ENCODE data around the gene UST. TPM values are rescaled to one million over a fixed set of nuclear protein-coding genes. Genes with fewer than 3 reads are reported as not detected.
"Not testable (repeated sequence)": the region's sequence is repeated elsewhere in the genome, so short reads cannot be mapped to it uniquely, and the experiment has no call there.

Gene UST
- total and polyA plus RNA-seq, 4 donors = 0.24 to 2.7 (median 0.87) TPM

GRCh38 chr6:149037051-149037671 is 290.3 kb downstream of the UST start:
- Histone ChIP-seq H3K9ac (ENCODE audit: low read depth in 1 of 2, low read length in 2 of 2) (no peak overlapping the region), H3K27ac (ENCODE audit: low read depth in 1 of 2, low read length in 2 of 2) (no peak overlapping the region), H3K9me3 (ENCODE audit: control insufficient read depth in 4 of 4, low read length in 3 of 4) (no peaks in the 10 kb centered on the region), H3K4me3 (ENCODE audit: low read depth in 1 of 3, low read length in 3 of 3) (no peak overlapping the region), H3K36me3 (ENCODE audit: control insufficient read depth in 4 of 4, insufficient read depth in 3 of 4, low read depth in 1 of 4, low read length in 3 of 4) (no peaks in the 10 kb centered on the region), H3K27me3 (ENCODE audit: control insufficient read depth in 4 of 4, insufficient read depth in 4 of 4, low read length in 3 of 4) (no peaks in the 10 kb centered on the region), H3K4me1 (ENCODE audit: control insufficient read depth in 4 of 4, insufficient read depth in 4 of 4, low read length in 3 of 4) (peaks cover 5 to 6% (median 6%) of the 10 kb centered on the region in 4 donors)
- 90% methylated on average over 22 of the region's 22 CpGs for whole genome bisulfite sequencing
- TF ChIP-seq MAX (IDR thresholded peaks at IDR 0.05) = no peak
- DNase-seq (ENCODE audit: low spot score) = no peak

- H3K27me3 ChIP-seq (ENCODE audit: control insufficient read depth in 4 of 4, insufficient read depth in 4 of 4, low read length in 3 of 4); H3K27ac ChIP-seq (ENCODE audit: low read depth in 1 of 2, low read length in 2 of 2); H3K9me3 ChIP-seq (ENCODE audit: control insufficient read depth in 4 of 4, low read length in 3 of 4); DNase-seq (ENCODE audit: low spot score); H3K9ac ChIP-seq (ENCODE audit: low read depth in 1 of 2, low read length in 2 of 2); H3K36me3 ChIP-seq (ENCODE audit: control insufficient read depth in 4 of 4, insufficient read depth in 3 of 4, low read depth in 1 of 4, low read length in 3 of 4); H3K4me1 ChIP-seq (ENCODE audit: control insufficient read depth in 4 of 4, insufficient read depth in 4 of 4, low read length in 3 of 4); H3K4me3 ChIP-seq (ENCODE audit: low read depth in 1 of 3, low read length in 3 of 3): not testable (repeated sequence)
- 93% methylated on average over 7 of the region's 7 CpGs for WGBS
Measured at GRCh38 chr6:149039025-149039424, 292.2 kb downstream of the UST start.

- no peak for TF ChIP-seq SP1 (IDR thresholded peaks at IDR 0.05)
- TF ChIP-seq REST (IDR thresholded peaks at IDR 0.05) = no peak
- TF ChIP-seq FOXA1 (IDR thresholded peaks at IDR 0.05) = no peak
- TF ChIP-seq YY1 (IDR thresholded peaks at IDR 0.05) = no peak
- no peak overlapping the region for H3K27ac ChIP-seq (ENCODE audit: low read depth in 1 of 2, low read length in 2 of 2)
- H3K9ac ChIP-seq (ENCODE audit: low read depth in 1 of 2, low read length in 2 of 2) = no peak overlapping the region
- 97% methylated on average over 2 of the region's 2 CpGs for WGBS
- no peaks in the 10 kb centered on the region for H3K27me3 ChIP-seq (ENCODE audit: control insufficient read depth in 4 of 4, insufficient read depth in 4 of 4, low read length in 3 of 4)
- no peaks in the 10 kb centered on the region for H3K4me1 ChIP-seq (ENCODE audit: control insufficient read depth in 4 of 4, insufficient read depth in 4 of 4, low read length in 3 of 4)
- H3K36me3 ChIP-seq (ENCODE audit: control insufficient read depth in 4 of 4, insufficient read depth in 3 of 4, low read depth in 1 of 4, low read length in 3 of 4) = no peaks in the 10 kb centered on the region
- no peak overlapping the region for H3K4me3 ChIP-seq (ENCODE audit: low read depth in 1 of 3, low read length in 3 of 3)
- no peak for DNase-seq (ENCODE audit: low spot score)
- H3K9me3 ChIP-seq (ENCODE audit: control insufficient read depth in 4 of 4, low read length in 3 of 4) = no peaks in the 10 kb centered on the region
Measured at GRCh38 chr6:149041953-149042352, 295.1 kb downstream of the UST start.

GRCh38 chr6:149043476-149044130 is 296.8 kb downstream of the UST start:
- Histone ChIP-seq H3K9me3 (ENCODE audit: control insufficient read depth in 4 of 4, low read length in 3 of 4) (no peaks in the 10 kb centered on the region), H3K27ac (ENCODE audit: low read depth in 1 of 2, low read length in 2 of 2) (no peak overlapping the region)
- WGBS = 97% methylated on average over 10 of the region's 10 CpGs

More at GRCh38 chr6:149043476-149044130, 296.8 kb downstream of the UST start:
- no peak overlapping the region for H3K9ac ChIP-seq (ENCODE audit: low read depth in 1 of 2, low read length in 2 of 2)
- no peak for DNase-seq (ENCODE audit: low spot score)
- H3K27me3 ChIP-seq (ENCODE audit: control insufficient read depth in 4 of 4, insufficient read depth in 4 of 4, low read length in 3 of 4) = no peaks in the 10 kb centered on the region
- TF ChIP-seq RAD21 (IDR thresholded peaks at IDR 0.05) = peak in 1 of 2 donors; percentile 14
- TF ChIP-seq JUND (IDR thresholded peaks at IDR 0.05) = no peak
- H3K36me3 ChIP-seq (ENCODE audit: control insufficient read depth in 4 of 4, insufficient read depth in 3 of 4, low read depth in 1 of 4, low read length in 3 of 4) = no peaks in the 10 kb centered on the region
- no peaks in the 10 kb centered on the region for H3K4me1 ChIP-seq (ENCODE audit: control insufficient read depth in 4 of 4, insufficient read depth in 4 of 4, low read length in 3 of 4)
- H3K4me3 ChIP-seq (ENCODE audit: low read depth in 1 of 3, low read length in 3 of 3) = no peak overlapping the region
